Measurements from ENCODE around the gene NANOS3. TPM values are rescaled to one million over a fixed set of nuclear protein-coding genes. Genes with fewer than 3 reads are reported as not detected.

NANOS3 gene
- total and polyA plus RNA-seq, 9 of the 15 experiments (the other 6 are each of a cell fraction or from before 2014, with no cell fraction given): not detected

- TF ChIP-seq PHB2 (IDR thresholded peaks at IDR 0.05; ENCODE audit: low read depth) (no peak), KAT7 (CRISPR knock-in tag; IDR thresholded peaks at IDR 0.05; ENCODE audit: borderline replicate concordance) (no peak; the same call in 1 of the 2 replicates), SPI1 (IDR thresholded peaks at IDR 0.05; ENCODE audit: borderline replicate concordance, low read depth, low read length) (no peak), POLR2A (conservative IDR thresholded peaks at IDR 0.05) (no peak), HNRNPUL1 (IDR thresholded peaks at IDR 0.05; ENCODE audit: low read length) (no peak), FOXP4 (CRISPR knock-in tag; IDR thresholded peaks at IDR 0.05; ENCODE audit: borderline replicate concordance) (no peak), THAP7 (CRISPR knock-in tag; IDR thresholded peaks at IDR 0.05) (no peak), FOXK1 (CRISPR knock-in tag; IDR thresholded peaks at IDR 0.05; ENCODE audit: borderline replicate concordance) (no peak), ZFP30 (CRISPR knock-in tag; IDR thresholded peaks at IDR 0.05; ENCODE audit: borderline replicate concordance) (no peak), ARNT (IDR thresholded peaks at IDR 0.05) (no peak), SRF (CRISPR knock-in tag; IDR thresholded peaks at IDR 0.05) (no peak), ZNF740 (CRISPR knock-in tag; IDR thresholded peaks at IDR 0.05) (peak; percentile 62), ZNF740 (tag; IDR thresholded peaks at IDR 0.05) (peak in 1 of 2 experiments; percentile 16; a peak in 1 of 4 replicates), EHMT2 (IDR thresholded peaks at IDR 0.05) (no peak), PHF21A (IDR thresholded peaks at IDR 0.05; ENCODE audit: borderline replicate concordance, low read depth) (no peak), ZBTB9 (CRISPR knock-in tag; IDR thresholded peaks at IDR 0.05) (no peak), MTA2 (IDR thresholded peaks at IDR 0.05; ENCODE audit: low read depth) (no peak), CCNT2 (IDR thresholded peaks at IDR 0.05; ENCODE audit: borderline replicate concordance, extremely low read depth, insufficient read length, low read depth, low read length) (peak; percentile 83), BCL6 (CRISPR knock-in tag; IDR thresholded peaks at IDR 0.05) (no peak), TAF15 (IDR thresholded peaks at IDR 0.05; ENCODE audit: low read depth, low read length) (no peak), ZNF639 (CRISPR knock-in tag; conservative IDR thresholded peaks at IDR 0.05 in 1 of 2, IDR thresholded peaks at IDR 0.05 in 1 of 2) (peak in 1 of 2 experiments; percentile 54; a peak in 1 of 4 replicates)
These were observed 34.4 kb upstream of the NANOS3 start (continued) for GRCh38 chr19:13842291-13843103.
